Kidney epithelial cell (primary cell): Measurements from ENCODE around the gene RBP5. TPM values are rescaled to one million over a fixed set of nuclear protein-coding genes. Genes with fewer than 3 reads are reported as not detected.

Source experiments
- DNase-seq: peaks from one replicate; pipeline ENCODE4 v3.0.0-alpha.2; 2010; ENCODE audit warnings: low read depth
- H3K27me3 ChIP-seq: 2 replicates; pipeline ENCODE4 v1.6.0; 2011; ENCODE audit warnings: low read length; ENCODE audit not compliant: control insufficient read depth, insufficient read depth
- H3K36me3 ChIP-seq: 2 replicates; pipeline ENCODE4 v1.5.1; 2011; ENCODE audit warnings: low read length; ENCODE audit not compliant: control insufficient read depth, insufficient read depth
- H3K4me3 ChIP-seq: 2 replicates; pipeline ENCODE4 v1.5.1; 2011; ENCODE audit warnings: low read depth, mild to moderate bottlenecking, control low read depth, low read length
- total RNA-seq: library from RNA; depleted of rRNA; stranded (reverse); fragments of >200 nt; gene quantifications from 2 replicates; pipeline ENCODE4 v1.2.3, GENCODE V29; 2015
- TF ChIP-seq, protein P1 (sequence below): IDR thresholded peaks from 2 replicates; pipeline ENCODE4 v1.5.1; 2011; ENCODE audit warnings: mild to moderate bottlenecking, moderate library complexity, low read length, control low read depth, inconsistent platforms; ENCODE audit not compliant: insufficient read depth, poor library complexity, severe bottlenecking

RBP5 gene
- total RNA-seq, 1 donor from 2014 or later = not detected

DNA sequence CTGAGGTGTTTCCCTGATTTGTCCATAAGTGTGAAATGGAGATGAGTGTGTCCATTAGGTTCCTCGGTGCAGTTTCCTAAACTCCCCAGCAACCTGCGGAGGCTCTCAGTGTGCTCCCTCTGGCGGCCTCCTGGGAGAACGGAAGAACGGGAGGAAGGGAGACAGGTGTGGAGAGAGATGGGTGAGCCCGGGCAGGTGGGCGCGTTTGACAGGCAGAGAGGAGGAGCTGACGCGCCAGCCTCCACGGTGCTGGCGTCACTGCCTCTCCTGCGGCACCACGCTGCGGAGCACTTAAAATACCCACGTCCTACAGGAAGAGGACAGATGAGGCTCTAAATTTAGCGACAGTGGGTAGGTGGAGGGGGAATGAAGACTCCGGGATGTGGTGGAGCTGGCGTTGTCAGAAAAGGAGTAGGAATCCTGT is 34.0 kb upstream of the RBP5 start:
- H3K4me3 ChIP-seq = no peak overlapping the region
- no peak for DNase-seq
- H3K27me3 ChIP-seq = peaks cover 13% of the 10 kb centered on the region
- TF ChIP-seq, protein P1, sequence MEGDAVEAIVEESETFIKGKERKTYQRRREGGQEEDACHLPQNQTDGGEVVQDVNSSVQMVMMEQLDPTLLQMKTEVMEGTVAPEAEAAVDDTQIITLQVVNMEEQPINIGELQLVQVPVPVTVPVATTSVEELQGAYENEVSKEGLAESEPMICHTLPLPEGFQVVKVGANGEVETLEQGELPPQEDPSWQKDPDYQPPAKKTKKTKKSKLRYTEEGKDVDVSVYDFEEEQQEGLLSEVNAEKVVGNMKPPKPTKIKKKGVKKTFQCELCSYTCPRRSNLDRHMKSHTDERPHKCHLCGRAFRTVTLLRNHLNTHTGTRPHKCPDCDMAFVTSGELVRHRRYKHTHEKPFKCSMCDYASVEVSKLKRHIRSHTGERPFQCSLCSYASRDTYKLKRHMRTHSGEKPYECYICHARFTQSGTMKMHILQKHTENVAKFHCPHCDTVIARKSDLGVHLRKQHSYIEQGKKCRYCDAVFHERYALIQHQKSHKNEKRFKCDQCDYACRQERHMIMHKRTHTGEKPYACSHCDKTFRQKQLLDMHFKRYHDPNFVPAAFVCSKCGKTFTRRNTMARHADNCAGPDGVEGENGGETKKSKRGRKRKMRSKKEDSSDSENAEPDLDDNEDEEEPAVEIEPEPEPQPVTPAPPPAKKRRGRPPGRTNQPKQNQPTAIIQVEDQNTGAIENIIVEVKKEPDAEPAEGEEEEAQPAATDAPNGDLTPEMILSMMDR = peak; percentile 77
- H3K36me3 ChIP-seq = no peaks in the 10 kb centered on the region

DNA sequence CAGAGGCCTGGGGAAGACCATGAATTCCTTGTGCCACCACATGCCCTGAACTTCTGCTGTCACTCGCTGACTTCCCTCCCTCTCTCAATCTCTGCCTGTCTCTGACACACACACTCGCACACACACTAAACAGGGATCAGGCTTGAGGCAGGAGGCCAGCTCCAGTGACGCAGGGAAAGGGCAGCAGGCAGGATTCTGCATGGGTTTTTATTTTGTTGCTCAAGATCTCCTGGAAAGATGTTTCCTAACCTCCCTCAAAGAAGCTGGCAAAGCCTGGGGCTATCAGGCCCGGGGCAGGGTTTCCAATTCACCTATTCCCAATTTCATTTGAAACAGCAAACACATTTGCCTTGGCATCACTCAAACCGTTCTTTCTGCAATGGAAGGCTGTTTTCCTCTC is 33.1 kb upstream of the RBP5 start:
- DNase-seq = no peak
- no peaks in the 10 kb centered on the region for H3K36me3 ChIP-seq
- TF ChIP-seq, protein P1 = no peak

DNA sequence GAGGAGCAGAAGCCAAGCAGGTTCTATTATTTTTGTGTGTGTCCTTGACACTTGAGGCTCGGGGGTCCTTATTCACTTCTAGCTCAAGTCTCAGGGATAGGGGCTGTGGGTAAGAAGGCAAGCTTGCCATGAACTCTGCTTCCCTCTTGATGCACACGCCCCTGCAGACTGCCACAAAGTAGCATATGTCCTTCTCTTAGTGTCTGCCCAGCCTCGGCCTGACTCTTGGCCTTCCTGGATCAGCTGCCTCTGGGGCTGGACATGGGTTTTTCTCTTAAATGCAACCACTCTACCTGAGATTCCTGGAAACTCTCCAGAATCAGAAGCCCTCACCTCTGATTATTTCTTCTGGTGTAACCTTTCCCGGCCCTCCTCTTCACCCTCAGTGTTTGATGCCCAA is 32.6 kb upstream of the RBP5 start:
- DNase-seq = no peak
- no peaks in the 10 kb centered on the region for H3K36me3 ChIP-seq
- TF ChIP-seq, protein P1 = no peak
- peaks cover 13% of the 10 kb centered on the region for H3K27me3 ChIP-seq
- no peak overlapping the region for H3K4me3 ChIP-seq

More for the DNA sequence above, 33.1 kb upstream of the RBP5 start:
- no peak overlapping the region for H3K4me3 ChIP-seq
- peaks cover 13% of the 10 kb centered on the region for H3K27me3 ChIP-seq

DNA sequence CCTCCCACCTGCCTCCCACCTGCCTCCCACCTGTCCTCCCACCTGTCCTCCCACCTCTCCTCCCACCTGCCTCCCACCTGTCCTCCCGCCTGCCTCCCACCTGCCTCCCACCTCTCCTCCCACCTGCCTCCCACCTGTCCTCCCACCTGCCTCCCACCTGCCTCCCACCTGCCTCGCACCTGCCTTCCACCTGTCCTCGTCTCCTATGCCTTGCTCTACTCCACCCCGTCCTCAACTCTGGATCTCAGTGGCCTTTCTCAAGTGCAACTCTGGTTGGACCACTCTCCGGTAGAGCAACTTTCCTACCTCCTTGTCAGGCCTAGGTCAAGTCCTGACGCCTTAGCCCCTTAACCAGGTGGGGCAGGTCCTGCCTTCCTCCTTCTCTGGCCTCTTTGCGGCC is 31.5 kb upstream of the RBP5 start:
- H3K4me3 ChIP-seq = no peak overlapping the region
- TF ChIP-seq, protein P1 = no peak

DNA sequence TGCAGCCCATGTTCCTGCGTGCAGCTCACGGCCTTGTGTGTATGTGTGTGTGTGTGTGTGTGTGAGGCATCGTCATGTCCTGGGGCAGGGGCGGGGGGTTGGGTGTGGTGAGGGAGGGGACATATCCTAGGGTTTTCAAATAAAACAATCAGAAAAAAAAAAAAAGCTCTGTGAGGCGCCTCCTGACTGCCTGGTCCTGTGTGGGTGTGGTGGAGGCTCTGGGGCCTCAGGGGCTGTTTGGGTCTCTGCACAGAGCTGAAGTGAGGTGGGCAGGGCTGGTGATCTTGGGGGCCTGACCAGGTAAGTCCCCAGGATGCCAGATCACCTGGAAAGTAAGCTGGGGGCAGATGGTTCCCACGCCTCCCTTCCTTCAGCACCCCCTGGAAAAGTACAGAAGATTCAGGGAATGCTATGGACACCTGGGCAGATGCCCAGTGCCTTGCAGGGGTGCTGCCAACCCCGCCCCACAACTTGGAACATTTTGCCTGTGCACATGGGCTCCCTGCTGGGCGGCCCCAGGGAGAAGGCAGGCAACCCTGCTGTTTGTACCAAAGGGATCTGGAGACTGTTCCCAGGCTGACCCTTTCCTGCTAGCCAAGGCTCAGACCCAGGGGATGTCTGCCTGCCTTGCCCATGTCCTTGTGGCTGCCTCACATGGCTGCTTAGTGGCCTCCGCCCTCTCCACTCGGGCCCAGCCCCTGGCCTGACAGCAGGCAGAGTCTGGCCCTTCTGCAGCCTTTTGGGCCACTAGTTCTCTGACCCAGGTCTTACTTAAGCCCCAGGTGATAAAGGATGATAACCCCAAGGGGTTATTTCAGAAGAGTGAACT is 30.3 kb upstream of the RBP5 start:
- no peak for DNase-seq

More for the DNA sequence above, 31.5 kb upstream of the RBP5 start:
- Histone ChIP-seq H3K36me3 (no peaks in the 10 kb centered on the region), H3K27me3 (peaks cover 13% of the 10 kb centered on the region)
- no peak for DNase-seq

More for the DNA sequence above, 30.3 kb upstream of the RBP5 start:
- TF ChIP-seq, protein P1 = no peak
- Histone ChIP-seq H3K27me3 (peaks cover 13% of the 10 kb centered on the region), H3K36me3 (peaks cover under 1% of the 10 kb centered on the region), H3K4me3 (no peak overlapping the region)
